ENCODE results near the gene PHF10.

- TF ChIP-seq CTCF (IDR thresholded peaks at IDR 0.05) (no peak), POLR2A (IDR thresholded peaks at IDR 0.05) (no peak)
These were observed 55.2 kb downstream of the PHF10 start for GRCh38 chr6:169669147-169669546.
